Common myeloid progenitor, CD34-positive (primary cell): ENCODE results near the gene RFESD.

ENCODE experiments used
- CTCF ChIA-PET: fragments of 350-600 bp; sonication (Branson Sonifier 250); formaldehyde crosslinking; loops from one replicate; lab custom pipeline; 2021; ENCODE audit warnings: antibody characterized with exemption; lab: Charles Lee
- POLR2A ChIA-PET: fragments of 350-600 bp; sonication (Branson Sonifier 250); formaldehyde crosslinking; loops from one replicate; lab custom pipeline; 2021; ENCODE audit warnings: antibody characterized with exemption; lab: Charles Lee
- DNase-seq, 3 donors: peaks; one replicate each; pipeline versions ENCODE4 v3.0.0 to v3.0.0-alpha.2; 2013
- H3K27ac ChIP-seq, 2 experiments: 1 replicate in 1 of 2; 2 replicates in 1 of 2; pipeline ENCODE4 v1.7.0; 2013; ENCODE audit warnings: inconsistent platforms in 2 of 2, low read length in 2 of 2, mild to moderate bottlenecking in 2 of 2, low read depth in 1 of 2, moderate library complexity in 1 of 2; ENCODE audit not compliant: severe bottlenecking in 2 of 2, insufficient read depth in 1 of 2, poor library complexity in 1 of 2
- H3K27me3 ChIP-seq, 5 experiments: replicated peaks in 2 of 5; 1 replicate in 3 of 5; 2 replicates in 2 of 5; pipeline versions ENCODE4 v1.6.1 to v1.7.0; 2013; ENCODE audit warnings: low read length in 4 of 5, mild to moderate bottlenecking in 2 of 5, moderate library complexity in 2 of 5, inconsistent platforms in 1 of 5; ENCODE audit not compliant: insufficient read depth in 5 of 5, control insufficient read depth in 4 of 5
- H3K36me3 ChIP-seq, 4 experiments: 1 replicate in 2 of 4; 2 replicates in 2 of 4; pipeline versions ENCODE4 v1.6.1 to v1.7.0; 2013; ENCODE audit warnings: low read length in 3 of 4, control low read depth in 1 of 4, mild to moderate bottlenecking in 1 of 4; ENCODE audit not compliant: control insufficient read depth in 4 of 4, insufficient read depth in 4 of 4
- H3K4me1 ChIP-seq, 4 experiments: 1 replicate in 3 of 4; 2 replicates in 1 of 4; pipeline versions ENCODE4 v1.6.1 to v1.7.1; 2013; ENCODE audit warnings: low read length in 3 of 4, mild to moderate bottlenecking in 3 of 4, control low read depth in 1 of 4, inconsistent platforms in 1 of 4, moderate library complexity in 1 of 4; ENCODE audit not compliant: control insufficient read depth in 4 of 4, insufficient read depth in 4 of 4; ENCODE audit errors: control extremely low read depth in 1 of 4
- H3K4me3 ChIP-seq, 7 experiments: 1 replicate in 4 of 7; 2 replicates in 3 of 7; pipeline versions ENCODE4 v1.5.1 to v1.7.0; 2013; ENCODE audit warnings: mild to moderate bottlenecking in 7 of 7, low read length in 6 of 7, moderate library complexity in 6 of 7, inconsistent platforms in 2 of 7, low read depth in 2 of 7, control low read depth in 1 of 7; ENCODE audit not compliant: insufficient read depth in 4 of 7, control insufficient read depth in 1 of 7; ENCODE audit errors: extremely low read depth in 1 of 7
- H3K9me3 ChIP-seq, 5 experiments: 1 replicate in 4 of 5; 2 replicates in 1 of 5; pipeline versions ENCODE4 v1.6.1 to v1.7.1; 2013; ENCODE audit warnings: low read length in 4 of 5, mild to moderate bottlenecking in 2 of 5, inconsistent platforms in 1 of 5, low read depth in 1 of 5, moderate library complexity in 1 of 5; ENCODE audit not compliant: control insufficient read depth in 4 of 5, insufficient read depth in 2 of 5; ENCODE audit errors: control extremely low read depth in 1 of 5
- WGBS: methylation state at CpG from one replicate; pipeline ENCODE4 v1.1.5; 2013; ENCODE audit not compliant: insufficient coverage; 5-methylcytosine and 5-hydroxymethylcytosine counted together

The RFESD gene

DNA sequence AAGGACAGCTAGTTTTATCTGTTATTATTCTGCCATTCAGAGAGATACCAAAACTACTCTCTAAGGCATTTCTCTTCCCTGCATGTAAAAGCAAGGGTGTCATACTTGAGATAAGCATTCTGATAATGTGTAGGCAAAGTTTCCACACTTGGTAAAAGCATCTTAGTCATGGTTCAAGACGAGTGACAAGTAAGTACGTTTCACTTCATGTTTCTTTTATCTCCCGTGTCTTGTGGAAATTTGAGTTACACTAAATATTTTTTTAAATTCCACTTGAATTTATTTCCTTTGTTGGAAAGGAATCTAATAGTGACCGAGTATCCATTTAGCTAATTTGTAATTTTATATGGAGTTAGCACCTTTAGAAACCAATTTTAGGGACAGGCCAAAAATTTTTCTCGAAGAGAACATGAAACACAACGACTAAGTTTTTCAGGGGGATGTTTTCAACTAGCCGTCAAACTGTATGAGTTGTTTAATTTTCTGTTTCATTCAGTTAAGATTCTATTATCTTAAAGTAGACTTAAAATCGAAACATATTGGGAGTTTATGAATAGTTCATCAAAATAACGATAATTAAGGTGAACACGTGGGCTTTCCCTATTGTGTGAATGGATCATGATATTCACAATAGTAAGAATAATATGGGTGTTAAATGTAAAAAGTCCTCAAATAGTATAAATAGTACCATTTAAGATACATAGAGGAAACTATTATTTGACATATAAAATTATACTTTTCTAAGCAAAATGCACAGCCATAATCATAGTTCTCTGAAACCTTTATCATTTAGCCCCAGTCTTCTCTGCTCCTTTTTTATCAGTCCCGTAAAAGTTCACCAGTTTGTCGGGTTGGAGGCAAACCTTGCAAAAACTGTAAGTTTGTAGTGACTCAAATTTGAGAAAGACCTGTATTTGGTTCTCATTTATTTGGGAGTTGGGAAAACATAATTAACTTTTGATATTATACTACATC lies 1.6 kb downstream of the RFESD start:
- Histone ChIP-seq H3K4me3 (peak overlapping the region in 3 of 7 experiments; percentile 3 to 76 (median 64)), H3K9me3 (no peaks in the 10 kb centered on the region), H3K27ac (peak overlapping the region; percentile 17 to 83), H3K27me3 (no peaks in the 10 kb centered on the region), H3K36me3 (peaks cover 0 to 6% (median 0%) of the 10 kb centered on the region in 4 experiments), H3K4me1 (peaks cover 12 to 31% (median 20%) of the 10 kb centered on the region in 4 experiments)
- POLR2A ChIA-PET: interaction anchor here (0.6 to 0.8 kb wide), 2 partner anchors 24 to 44 kb away, joined by 3 read pairs; no protein-coding TSS in a partner anchor
- peak in 2 of 3 donors; percentile 61 to 83 for DNase-seq
- WGBS: 100% methylated on average over 2 of the region's 12 CpGs
- CTCF ChIA-PET: interaction anchor here (0.9 to 3.8 kb wide), 7 partner anchors 9 to 184 kb away, joined by 3 to 21 read pairs (median 9); no protein-coding TSS in a partner anchor

DNA sequence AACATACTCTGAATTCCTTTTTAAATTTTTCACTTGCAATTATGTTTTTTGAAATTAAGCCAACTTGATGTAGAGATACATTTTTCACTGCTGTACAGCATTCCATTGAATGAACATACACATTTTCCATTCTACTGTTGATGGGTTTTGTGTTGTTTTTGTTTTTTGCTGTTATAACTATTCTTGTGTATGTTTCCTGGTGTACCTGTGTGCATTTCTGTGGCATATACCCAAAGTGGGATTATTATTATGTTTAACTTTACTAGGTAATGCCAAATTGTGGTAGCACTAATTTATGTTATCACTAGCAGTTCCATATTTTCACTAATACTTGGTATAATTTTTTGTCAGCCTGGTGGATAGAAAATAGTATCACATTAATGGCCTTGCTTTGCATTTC lies 2.7 kb downstream of the RFESD start:
- Histone ChIP-seq H3K36me3 (peaks cover 0 to 9% (median 3%) of the 10 kb centered on the region in 4 experiments), H3K27me3 (no peaks in the 10 kb centered on the region), H3K9me3 (no peaks in the 10 kb centered on the region), H3K27ac (peak overlapping the region in 1 of 2 experiments; percentile 83), H3K4me3 (no peak overlapping the region), H3K4me1 (peaks cover 12 to 26% (median 20%) of the 10 kb centered on the region in 4 experiments)
- CTCF ChIA-PET: interaction anchor here (0.9 kb wide), 1 partner anchor 15 kb away, joined by 5 read pairs; no protein-coding TSS in a partner anchor
- no peak for DNase-seq
- POLR2A ChIA-PET: interaction anchor here (0.8 kb wide), 1 partner anchor 23 kb away, joined by 3 read pairs; no protein-coding TSS in a partner anchor

DNA sequence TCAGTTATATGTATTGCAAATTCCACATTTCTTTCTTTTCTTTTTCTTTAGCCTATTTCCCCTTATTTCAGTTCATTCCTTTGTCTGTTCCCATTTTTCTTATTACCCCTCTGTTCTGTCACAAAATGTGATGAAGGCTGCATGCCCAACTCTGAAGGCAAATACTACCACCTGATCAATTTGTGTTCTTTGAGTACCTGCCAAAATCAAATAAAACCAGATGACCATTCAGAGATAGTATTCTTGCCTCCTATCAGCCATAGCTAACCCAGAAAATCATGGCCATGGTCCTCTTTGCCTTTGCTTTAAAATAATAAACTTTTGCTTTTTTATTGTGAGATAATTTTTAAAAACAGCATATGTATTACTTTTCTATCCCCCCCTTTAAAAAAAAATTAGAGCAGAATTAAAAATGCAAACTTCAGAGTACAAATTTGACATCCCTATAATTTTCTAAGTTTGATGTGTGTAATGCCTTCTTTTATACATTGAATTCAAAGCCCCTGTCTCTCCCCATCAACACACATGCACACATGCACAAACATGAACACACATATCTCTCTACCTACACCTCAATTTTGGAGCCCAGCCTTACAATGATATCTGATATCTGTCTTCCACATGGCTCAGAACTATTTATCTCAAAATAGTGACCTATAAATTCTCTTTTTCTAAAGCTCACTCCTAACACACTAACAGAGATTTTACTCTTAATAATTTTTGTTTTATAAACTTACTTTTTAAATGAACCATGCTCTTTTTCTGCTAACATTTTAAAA lies 3.5 kb downstream of the RFESD start:
- no peak overlapping the region for H3K4me3 ChIP-seq
- H3K4me1 ChIP-seq: peaks cover 12 to 24% (median 20%) of the 10 kb centered on the region in 4 experiments
- CTCF ChIA-PET: interaction anchor here (1.2 to 1.6 kb wide), 2 partner anchors 20 to 76 kb away, joined by 3 to 4 read pairs; no protein-coding TSS in a partner anchor
- H3K36me3 ChIP-seq: peaks cover 0 to 9% (median 3%) of the 10 kb centered on the region in 4 experiments
- no peaks in the 10 kb centered on the region for H3K9me3 ChIP-seq
- H3K27ac ChIP-seq: peak overlapping the region in 1 of 2 experiments; percentile 58
- POLR2A ChIA-PET: no interaction called here
- no peak for DNase-seq
- no peaks in the 10 kb centered on the region for H3K27me3 ChIP-seq

DNA sequence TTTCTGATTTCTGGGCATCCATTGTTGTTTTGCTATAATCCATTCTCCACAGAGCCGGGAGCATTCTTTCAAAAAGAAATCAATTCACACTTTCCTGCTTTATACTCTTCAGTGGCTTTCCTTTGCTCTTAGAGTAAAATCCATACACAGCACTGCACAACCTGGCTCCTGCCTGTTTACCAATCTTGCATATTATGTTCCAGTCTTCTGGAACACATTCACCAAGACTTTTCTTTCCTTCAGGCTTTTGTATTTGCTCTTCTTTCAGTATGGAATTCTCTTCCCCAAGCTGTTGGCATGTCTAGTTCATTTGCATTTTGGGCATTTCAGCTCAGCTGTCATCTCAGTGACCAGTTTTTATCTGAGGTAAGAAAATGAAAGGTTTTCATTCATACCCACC lies 6.3 kb downstream of the RFESD start:
- CTCF ChIA-PET: interaction anchor here (1.1 to 3.3 kb wide), 5 partner anchors 10 to 128 kb away, joined by 3 to 21 read pairs (median 5); no protein-coding TSS in a partner anchor

DNA sequence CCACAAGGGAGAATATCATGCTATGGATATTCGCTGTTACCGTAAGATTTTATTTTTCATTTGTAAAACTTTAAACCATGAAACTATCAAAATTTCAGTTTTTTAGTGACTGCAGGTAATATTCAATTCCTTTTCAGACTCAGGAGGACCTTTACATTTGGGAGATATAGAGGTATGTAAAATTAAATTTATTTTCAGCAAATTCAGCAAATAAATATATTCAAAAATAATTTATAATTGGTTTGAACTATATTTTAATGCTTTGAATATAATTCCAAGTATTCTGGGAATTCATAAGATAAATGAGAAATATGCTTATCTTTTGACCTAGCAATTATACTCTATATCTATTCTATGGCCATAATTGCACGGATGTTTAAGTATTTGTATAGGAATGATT lies 7.6 kb downstream of the RFESD start:
- WGBS: no CpG with 5 or more reads among the region's 3 CpGs
- Histone ChIP-seq H3K4me3 (no peak overlapping the region), H3K9me3 (no peaks in the 10 kb centered on the region), H3K27me3 (no peaks in the 10 kb centered on the region), H3K27ac (no peak overlapping the region), H3K36me3 (peaks cover 0 to 9% (median 4%) of the 10 kb centered on the region in 4 experiments), H3K4me1 (peaks cover 0 to 3% (median 0%) of the 10 kb centered on the region in 4 experiments)
- POLR2A ChIA-PET: no interaction called here
- DNase-seq: no peak
- CTCF ChIA-PET: interaction anchor here (2.3 to 3.3 kb wide), 2 partner anchors 9 to 127 kb away, joined by 6 to 21 read pairs; no protein-coding TSS in a partner anchor

More for the DNA sequence above, 6.3 kb downstream of the RFESD start:
- no peak overlapping the region for H3K4me3 ChIP-seq
- POLR2A ChIA-PET: no interaction called here
- no peak overlapping the region for H3K27ac ChIP-seq
- H3K4me1 ChIP-seq: peaks cover under 1 to 13% (median 10%) of the 10 kb centered on the region in 4 experiments
- H3K36me3 ChIP-seq: peaks cover 0 to 9% (median 4%) of the 10 kb centered on the region in 4 experiments
- no peak for DNase-seq
- H3K9me3 ChIP-seq: no peaks in the 10 kb centered on the region
- WGBS: 100% methylated on average over 1 of the region's 1 CpG
- no peaks in the 10 kb centered on the region for H3K27me3 ChIP-seq

DNA sequence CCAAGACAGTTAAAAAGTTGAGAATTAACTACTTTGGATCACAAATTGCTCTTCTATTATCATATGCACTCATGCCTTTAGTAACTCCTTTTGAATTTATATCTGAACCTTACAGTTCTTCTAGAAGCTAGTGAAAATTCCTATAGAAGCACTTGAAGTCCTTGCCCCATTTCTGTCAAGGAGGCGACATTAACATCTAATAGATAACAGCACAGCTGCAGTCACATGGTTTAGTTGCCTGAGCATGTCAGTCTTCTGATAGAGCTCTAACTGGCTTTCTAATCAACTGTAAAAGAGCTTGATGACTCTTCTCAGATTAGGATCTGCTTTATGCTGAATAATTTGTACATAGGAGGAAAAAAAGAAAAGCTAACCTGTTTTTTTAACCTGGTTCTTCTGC lies 9.0 kb downstream of the RFESD start:
- Histone ChIP-seq H3K9me3 (no peaks in the 10 kb centered on the region), H3K27ac (no peak overlapping the region), H3K4me3 (no peak overlapping the region), H3K27me3 (no peaks in the 10 kb centered on the region), H3K4me1 (peaks cover 0 to 3% (median 0%) of the 10 kb centered on the region in 4 experiments), H3K36me3 (peaks cover 0 to 9% (median 4%) of the 10 kb centered on the region in 4 experiments)
- 100% methylated on average over 1 of the region's 1 CpG for WGBS
- ChIA-PET CTCF (interaction anchor here (0.7 to 2.3 kb wide), 7 partner anchors 9 to 189 kb away, joined by 3 to 12 read pairs (median 4); no protein-coding TSS in a partner anchor), POLR2A (interaction anchor here (1.0 kb wide), 1 partner anchor 9 kb away, joined by 4 read pairs; the partner anchor contains the start of gene RFESD)
- DNase-seq: no peak
